GM12874 (cell line): ENCODE data around the gene ADISSP.

ENCODE experiments used
- TF ChIP-seq, protein P1 (sequence below): IDR thresholded peaks from 2 replicates; pipeline ENCODE4 v1.5.1; 2011; ENCODE audit warnings: low read depth, mild to moderate bottlenecking, control low read depth, low read length, moderate library complexity; ENCODE audit not compliant: insufficient read depth

Gene ADISSP

GRCh38 chr20:3768342-3769130 is 983 bp upstream of the ADISSP start:
- TF ChIP-seq, protein P1, sequence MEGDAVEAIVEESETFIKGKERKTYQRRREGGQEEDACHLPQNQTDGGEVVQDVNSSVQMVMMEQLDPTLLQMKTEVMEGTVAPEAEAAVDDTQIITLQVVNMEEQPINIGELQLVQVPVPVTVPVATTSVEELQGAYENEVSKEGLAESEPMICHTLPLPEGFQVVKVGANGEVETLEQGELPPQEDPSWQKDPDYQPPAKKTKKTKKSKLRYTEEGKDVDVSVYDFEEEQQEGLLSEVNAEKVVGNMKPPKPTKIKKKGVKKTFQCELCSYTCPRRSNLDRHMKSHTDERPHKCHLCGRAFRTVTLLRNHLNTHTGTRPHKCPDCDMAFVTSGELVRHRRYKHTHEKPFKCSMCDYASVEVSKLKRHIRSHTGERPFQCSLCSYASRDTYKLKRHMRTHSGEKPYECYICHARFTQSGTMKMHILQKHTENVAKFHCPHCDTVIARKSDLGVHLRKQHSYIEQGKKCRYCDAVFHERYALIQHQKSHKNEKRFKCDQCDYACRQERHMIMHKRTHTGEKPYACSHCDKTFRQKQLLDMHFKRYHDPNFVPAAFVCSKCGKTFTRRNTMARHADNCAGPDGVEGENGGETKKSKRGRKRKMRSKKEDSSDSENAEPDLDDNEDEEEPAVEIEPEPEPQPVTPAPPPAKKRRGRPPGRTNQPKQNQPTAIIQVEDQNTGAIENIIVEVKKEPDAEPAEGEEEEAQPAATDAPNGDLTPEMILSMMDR, result peak; percentile 76

GRCh38 chr20:3767110-3767426 is 485 bp downstream of the ADISSP start:
- TF ChIP-seq, protein P1, result no peak

DNA sequence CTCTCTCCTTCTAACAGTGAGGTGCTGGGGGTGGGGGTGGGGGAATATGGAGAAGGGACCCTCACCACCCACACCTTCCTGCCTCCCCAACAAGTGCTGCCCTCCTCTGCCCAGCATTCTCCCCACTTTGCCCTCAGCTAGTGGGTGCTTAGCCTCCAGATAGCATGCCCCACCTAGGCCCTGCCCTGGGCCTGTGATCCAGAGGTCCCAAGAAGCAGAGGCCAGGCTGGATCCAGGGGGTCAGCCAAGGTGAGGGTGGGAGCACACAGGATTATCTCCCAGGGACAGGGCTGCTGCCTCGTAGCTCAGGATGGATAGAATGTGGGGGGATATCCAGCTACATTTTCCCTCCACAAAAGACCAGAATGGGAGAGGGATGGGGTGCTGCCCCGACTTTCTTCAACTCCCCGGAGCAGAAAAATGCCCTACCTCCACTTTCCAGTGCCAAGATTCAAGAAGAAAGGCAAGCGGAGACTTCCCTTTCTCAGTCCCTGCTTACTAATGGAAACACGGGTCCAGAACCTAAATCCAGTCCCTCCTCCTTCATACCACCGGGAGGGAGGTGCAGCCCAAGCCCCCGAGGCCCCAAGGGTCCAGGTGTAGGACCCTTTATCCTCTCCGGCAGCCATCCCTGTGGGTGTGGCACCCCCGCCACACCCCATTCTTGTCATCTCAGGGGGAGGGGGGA is 987 bp downstream of the ADISSP start:
- TF ChIP-seq, protein P1, result no peak

DNA sequence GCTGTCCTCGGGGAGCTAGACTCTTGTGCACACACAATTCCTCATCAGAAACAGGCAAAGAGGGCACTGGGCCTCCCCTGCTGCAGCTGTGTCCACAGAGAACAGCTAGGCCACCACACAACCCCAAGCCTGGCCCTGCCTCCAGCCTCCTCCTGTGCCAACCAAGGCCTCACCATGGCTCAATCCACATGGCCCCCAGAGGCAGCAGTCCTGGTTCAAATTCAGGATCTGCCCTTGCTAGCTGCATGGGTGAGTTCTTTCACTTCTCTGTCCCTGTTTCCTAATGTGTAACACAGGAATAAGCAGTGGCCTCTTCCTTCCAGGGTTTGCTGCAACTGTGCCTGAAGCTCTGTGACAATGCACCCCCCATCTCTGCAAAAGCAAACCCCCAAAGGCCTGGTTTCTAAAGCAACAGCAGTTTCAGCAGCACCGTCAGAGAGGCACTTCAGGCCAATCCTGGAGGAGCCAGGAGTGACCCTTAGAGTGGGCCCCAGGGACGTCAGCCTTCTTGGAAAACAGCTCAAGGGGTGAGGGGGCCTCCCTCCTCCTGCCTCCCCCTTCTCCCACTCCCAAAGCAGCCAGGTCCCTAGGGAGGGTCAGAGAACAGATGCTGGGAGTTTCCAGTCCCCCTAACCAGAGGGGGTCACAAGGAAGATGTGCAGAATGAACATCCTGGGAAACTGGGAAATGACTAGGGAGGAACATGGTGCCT is 2.2 kb downstream of the ADISSP start:
- TF ChIP-seq, protein P1, result no peak

GRCh38 chr20:3764659-3765058 is 2.9 kb downstream of the ADISSP start:
- TF ChIP-seq, protein P1, result no peak

GRCh38 chr20:3763671-3764601 is 3.6 kb downstream of the ADISSP start:
- TF ChIP-seq, protein P1, result no peak
